Caco-2 (cell line): ENCODE data around the gene BABAM2. TPM values are rescaled to one million over a fixed set of nuclear protein-coding genes. Genes with fewer than 3 reads are reported as not detected.

Experiments used
- BruUV-seq: library from RNA; stranded (reverse); fragments of 400-500 nt; replicated peaks from 2 replicates; lab custom pipeline; 2021; lab: Mats Ljungman, UMichigan
- CTCF ChIA-PET: fragments of 300-600 bp; sonication (Branson Sonifier 250); formaldehyde crosslinking; loops from one replicate; lab custom pipeline; 2022; ENCODE audit warnings: antibody characterized with exemption; lab: Charles Lee
- POLR2A ChIA-PET: fragments of 300-600 bp; sonication (Branson Sonifier 250); formaldehyde crosslinking; loops from one replicate; lab custom pipeline; 2022; ENCODE audit warnings: antibody characterized with exemption; lab: Charles Lee
- DNase-seq, 2 experiments: peaks; one replicate each; pipeline versions ENCODE4 v3.0.0 to v3.0.0-alpha.2; 2020 to 2022
- H3K27me3 ChIP-seq: replicated peaks from 2 replicates; pipeline ENCODE4 v1.6.0; 2011; ENCODE audit warnings: low read length; ENCODE audit not compliant: control insufficient read depth, insufficient read depth
- H3K36me3 ChIP-seq: 2 replicates; pipeline ENCODE4 v1.5.1; 2011; ENCODE audit warnings: low read length; ENCODE audit not compliant: control insufficient read depth, insufficient read depth
- H3K4me1 ChIP-seq: fragments of 250-450 bp; sonication (Bioruptor Pico); 2 replicates; pipeline ENCODE4 v1.5.1; 2020; ENCODE audit warnings: mild to moderate bottlenecking
- H3K4me3 ChIP-seq: 2 replicates; pipeline ENCODE4 v1.5.1; 2011; ENCODE audit warnings: low read depth, mild to moderate bottlenecking, control low read depth, low read length
- H3K9me3 ChIP-seq: fragments of 250-450 bp; sonication (Bioruptor Pico); 2 replicates; pipeline ENCODE4 v1.5.1; 2020; ENCODE audit warnings: mild to moderate bottlenecking, moderate library complexity
- H3K27ac Mint-ChIP-seq: one replicate; pipeline ENCODE4 v1.8.0; 2022; ENCODE audit warnings: mixed read lengths; ENCODE audit not compliant: unreplicated experiment
- H3K27me3 Mint-ChIP-seq: one replicate; pipeline ENCODE4 v1.8.0; 2022; ENCODE audit warnings: mixed read lengths; ENCODE audit not compliant: insufficient read depth, unreplicated experiment
- H3K36me3 Mint-ChIP-seq: one replicate; pipeline ENCODE4 v1.8.0; 2022; ENCODE audit warnings: mild to moderate bottlenecking, mixed read lengths; ENCODE audit not compliant: insufficient read depth, unreplicated experiment
- H3K4me1 Mint-ChIP-seq: one replicate; pipeline ENCODE4 v1.8.0; 2022; ENCODE audit warnings: low read depth, mixed read lengths; ENCODE audit not compliant: unreplicated experiment
- H3K4me3 Mint-ChIP-seq: one replicate; pipeline ENCODE4 v1.8.0; 2022; ENCODE audit warnings: mild to moderate bottlenecking, moderate library complexity, mixed read lengths; ENCODE audit not compliant: unreplicated experiment
- H3K9me3 Mint-ChIP-seq: one replicate; pipeline ENCODE4 v1.8.0; 2022; ENCODE audit warnings: mixed read lengths; ENCODE audit not compliant: unreplicated experiment
- intact Hi-C: fragments of 100-400 bp; cut with micrococcal nuclease; formaldehyde crosslinking; loops from one replicate; pipeline ENCODE4 v1.10.0; 2022; ENCODE audit not compliant: unreplicated experiment
- total RNA-seq: library from RNA; stranded (reverse); gene quantifications from 2 replicates; pipeline ENCODE4 v1.2.3, GENCODE V29; 2022
- TF ChIP-seq, protein P1 (sequence below), 2 experiments: fragments of 200-600 bp in 1 of 2; IDR thresholded peaks; 1 replicate in 1 of 2; 2 replicates in 1 of 2; pipeline versions ENCODE4 v1.5.1 to v1.8.0; 2011 to 2022; ENCODE audit warnings: antibody characterized with exemption in 1 of 2, control low read depth in 1 of 2, inconsistent platforms in 1 of 2, low read depth in 1 of 2, low read length in 1 of 2, mild to moderate bottlenecking in 1 of 2, moderate library complexity in 1 of 2; ENCODE audit not compliant: insufficient read depth in 1 of 2, severe bottlenecking in 1 of 2, unreplicated experiment in 1 of 2

Gene BABAM2
- total RNA-seq, 1 experiment from 2014 or later, result 57.3 TPM

DNA sequence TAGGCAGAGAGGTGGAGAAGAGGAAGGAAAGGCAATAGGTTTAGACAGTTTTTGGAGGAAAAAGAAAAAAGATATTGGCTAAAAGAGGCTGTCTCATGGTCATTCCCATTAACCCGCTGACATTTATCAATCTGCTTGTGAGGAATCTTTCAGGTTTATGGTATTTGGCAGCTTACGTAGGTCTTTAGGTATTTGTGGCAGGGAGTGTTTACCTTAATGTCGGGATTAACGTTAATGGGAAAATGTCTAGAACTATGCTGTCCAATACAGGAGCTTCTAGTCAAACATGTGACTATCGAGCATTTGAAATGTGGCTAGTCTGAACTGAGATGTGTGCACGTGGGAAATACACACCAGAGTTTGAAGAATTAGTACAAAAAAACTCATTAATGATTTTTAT lies 144.2 kb downstream of the BABAM2 start:
- Mint-ChIP-seq H3K36me3 (no peaks in the 10 kb centered on the region), H3K4me3 (no peak overlapping the region), H3K27ac (no peak overlapping the region), H3K4me1 (no peaks in the 10 kb centered on the region), H3K27me3 (no peaks in the 10 kb centered on the region), H3K9me3 (no peaks in the 10 kb centered on the region)
- no peaks in the 10 kb centered on the region for H3K27me3 ChIP-seq
- intact Hi-C loops, result no loop called here
- BruUV-seq, result no TSS peak
- TF ChIP-seq, protein P1, sequence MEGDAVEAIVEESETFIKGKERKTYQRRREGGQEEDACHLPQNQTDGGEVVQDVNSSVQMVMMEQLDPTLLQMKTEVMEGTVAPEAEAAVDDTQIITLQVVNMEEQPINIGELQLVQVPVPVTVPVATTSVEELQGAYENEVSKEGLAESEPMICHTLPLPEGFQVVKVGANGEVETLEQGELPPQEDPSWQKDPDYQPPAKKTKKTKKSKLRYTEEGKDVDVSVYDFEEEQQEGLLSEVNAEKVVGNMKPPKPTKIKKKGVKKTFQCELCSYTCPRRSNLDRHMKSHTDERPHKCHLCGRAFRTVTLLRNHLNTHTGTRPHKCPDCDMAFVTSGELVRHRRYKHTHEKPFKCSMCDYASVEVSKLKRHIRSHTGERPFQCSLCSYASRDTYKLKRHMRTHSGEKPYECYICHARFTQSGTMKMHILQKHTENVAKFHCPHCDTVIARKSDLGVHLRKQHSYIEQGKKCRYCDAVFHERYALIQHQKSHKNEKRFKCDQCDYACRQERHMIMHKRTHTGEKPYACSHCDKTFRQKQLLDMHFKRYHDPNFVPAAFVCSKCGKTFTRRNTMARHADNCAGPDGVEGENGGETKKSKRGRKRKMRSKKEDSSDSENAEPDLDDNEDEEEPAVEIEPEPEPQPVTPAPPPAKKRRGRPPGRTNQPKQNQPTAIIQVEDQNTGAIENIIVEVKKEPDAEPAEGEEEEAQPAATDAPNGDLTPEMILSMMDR (IDR thresholded peaks at IDR 0.05; ENCODE audit: insufficient read depth in 1 of 2, low read depth in 1 of 2, low read length in 1 of 2, severe bottlenecking in 1 of 2, unreplicated experiment in 1 of 2), result no peak
- ChIA-PET POLR2A (no interaction called here), CTCF (no interaction called here)
- no peaks in the 10 kb centered on the region for H3K36me3 ChIP-seq
- no peak overlapping the region for H3K4me3 ChIP-seq
- H3K9me3 ChIP-seq, result no peaks in the 10 kb centered on the region
- H3K4me1 ChIP-seq, result no peaks in the 10 kb centered on the region
- DNase-seq, result no peak

DNA sequence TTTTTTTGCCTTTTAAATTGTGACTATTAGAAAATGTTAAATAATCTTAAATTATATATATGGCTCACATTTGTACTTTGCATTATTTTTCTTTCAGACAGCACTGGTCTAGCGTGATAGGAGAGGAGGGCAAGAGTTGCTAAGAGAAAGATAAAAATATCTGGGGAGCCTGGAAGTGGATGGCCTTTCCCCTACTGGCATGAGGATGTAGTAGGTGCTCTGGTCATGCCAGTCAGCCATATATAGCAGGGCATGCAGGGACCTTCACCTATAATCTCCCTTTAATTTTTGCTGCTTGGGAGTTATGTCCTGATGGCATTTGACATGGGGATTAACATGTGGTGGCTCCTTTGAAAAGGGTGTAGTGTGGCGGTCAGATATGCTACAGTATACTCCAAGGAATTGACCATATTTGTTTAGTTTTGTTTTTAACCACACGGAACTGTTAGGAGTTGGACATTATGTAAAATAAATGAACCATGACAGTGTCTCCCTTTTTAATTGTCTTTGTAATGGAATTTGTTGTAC lies 144.7 kb downstream of the BABAM2 start:
- intact Hi-C loops, result no loop called here
- BruUV-seq, result no TSS peak

DNA sequence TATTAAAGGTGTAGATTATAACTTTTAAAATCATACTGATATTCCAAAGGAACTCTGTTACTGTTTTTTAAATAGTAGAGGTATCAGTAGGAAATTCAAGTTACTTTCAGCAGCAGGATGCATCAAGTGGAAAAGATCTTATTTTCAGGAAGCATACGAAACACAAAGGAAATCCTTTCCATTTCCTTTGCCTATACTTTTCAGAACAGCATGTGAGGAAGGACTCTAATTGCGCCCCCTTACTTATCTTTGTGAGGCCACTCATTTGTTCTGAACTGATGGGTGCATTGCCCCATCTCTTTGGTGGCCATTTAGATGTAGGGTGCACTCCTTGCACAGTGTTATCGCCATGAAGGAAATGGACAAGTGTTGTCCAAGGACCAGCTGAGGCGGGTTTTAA lies 145.3 kb downstream of the BABAM2 start:
- Histone ChIP-seq H3K4me3 (no peak overlapping the region), H3K4me1 (no peaks in the 10 kb centered on the region), H3K9me3 (no peaks in the 10 kb centered on the region), H3K36me3 (no peaks in the 10 kb centered on the region), H3K27me3 (no peaks in the 10 kb centered on the region)
- Mint-ChIP-seq H3K4me1 (no peaks in the 10 kb centered on the region), H3K27me3 (no peaks in the 10 kb centered on the region), H3K36me3 (no peaks in the 10 kb centered on the region), H3K27ac (no peak overlapping the region), H3K9me3 (no peaks in the 10 kb centered on the region), H3K4me3 (no peak overlapping the region)
- intact Hi-C loops, result no loop called here
- ChIA-PET CTCF (no interaction called here), POLR2A (no interaction called here)
- BruUV-seq, result no TSS peak
- no peak for DNase-seq
- TF ChIP-seq, protein P1 (IDR thresholded peaks at IDR 0.05; ENCODE audit: insufficient read depth in 1 of 2, low read depth in 1 of 2, low read length in 1 of 2, severe bottlenecking in 1 of 2, unreplicated experiment in 1 of 2), result no peak

More for the DNA sequence above, 144.7 kb downstream of the BABAM2 start:
- CTCF ChIA-PET, result no interaction called here
- Histone ChIP-seq H3K4me1 (no peaks in the 10 kb centered on the region), H3K36me3 (no peaks in the 10 kb centered on the region), H3K9me3 (no peaks in the 10 kb centered on the region), H3K4me3 (no peak overlapping the region), H3K27me3 (no peaks in the 10 kb centered on the region)
- no peaks in the 10 kb centered on the region for H3K27me3 Mint-ChIP-seq
- H3K4me3 Mint-ChIP-seq, result no peak overlapping the region
- no peaks in the 10 kb centered on the region for H3K9me3 Mint-ChIP-seq
- no peak for DNase-seq
- TF ChIP-seq, protein P1 (IDR thresholded peaks at IDR 0.05; ENCODE audit: insufficient read depth in 1 of 2, low read depth in 1 of 2, low read length in 1 of 2, severe bottlenecking in 1 of 2, unreplicated experiment in 1 of 2), result no peak
- H3K4me1 Mint-ChIP-seq, result no peaks in the 10 kb centered on the region
- H3K27ac Mint-ChIP-seq, result no peak overlapping the region
- POLR2A ChIA-PET, result no interaction called here
- no peaks in the 10 kb centered on the region for H3K36me3 Mint-ChIP-seq
